Measurements from ENCODE around the gene DLEC1.

DLEC1 gene

GRCh38 chr3:38099518-38099917 lies 60.5 kb downstream of the DLEC1 start:
- TF ChIP-seq CTCF (IDR thresholded peaks at IDR 0.05; ENCODE audit: insufficient read depth, low read depth, low read length, missing control alignments) = no peak
- DNase-seq (ENCODE audit: low read depth) = no peak
- H3K4me3 ChIP-seq (ENCODE audit: low read depth, low read length) = no peak overlapping the region

- H3K4me3 ChIP-seq (ENCODE audit: low read depth, low read length) = no peak overlapping the region
- TF ChIP-seq CTCF (IDR thresholded peaks at IDR 0.05; ENCODE audit: insufficient read depth, low read depth, low read length, missing control alignments) = no peak
- no peak for DNase-seq (ENCODE audit: low read depth)
Measured at GRCh38 chr3:38100498-38100897, 61.5 kb downstream of the DLEC1 start.

- H3K4me3 ChIP-seq (ENCODE audit: low read depth, low read length) = no peak overlapping the region
- DNase-seq (ENCODE audit: low read depth) = no peak
- no peak for TF ChIP-seq CTCF (IDR thresholded peaks at IDR 0.05; ENCODE audit: insufficient read depth, low read depth, low read length, missing control alignments)
Measured at GRCh38 chr3:38101811-38102443, 62.9 kb downstream of the DLEC1 start.

GRCh38 chr3:38102444-38102814 lies 63.4 kb downstream of the DLEC1 start:
- no peak for DNase-seq (ENCODE audit: low read depth)
- no peak overlapping the region for H3K4me3 ChIP-seq (ENCODE audit: low read depth, low read length)
- no peak for TF ChIP-seq CTCF (IDR thresholded peaks at IDR 0.05; ENCODE audit: insufficient read depth, low read depth, low read length, missing control alignments)

GRCh38 chr3:38105525-38105924 lies 66.5 kb downstream of the DLEC1 start:
- TF ChIP-seq CTCF (IDR thresholded peaks at IDR 0.05; ENCODE audit: insufficient read depth, low read depth, low read length, missing control alignments) = no peak
- no peak overlapping the region for H3K4me3 ChIP-seq (ENCODE audit: low read depth, low read length)
- no peak for DNase-seq (ENCODE audit: low read depth)

GRCh38 chr3:38107911-38108648 lies 69.1 kb downstream of the DLEC1 start:
- no peak overlapping the region for H3K4me3 ChIP-seq (ENCODE audit: low read depth, low read length)
- no peak for DNase-seq (ENCODE audit: low read depth)
- TF ChIP-seq CTCF (IDR thresholded peaks at IDR 0.05; ENCODE audit: insufficient read depth, low read depth, low read length, missing control alignments) = no peak
